H1 (cell line): ENCODE data around the gene NUP43.

Experiments used
- ASH2L ChIP-seq: fragments of 200-600, 300-600 bp; sonication (generic); IDR thresholded peaks from one replicate; pipeline ENCODE4 v1.7.1; 2017; ENCODE audit warnings: low read length
- CTCF ChIP-seq, 3 experiments: IDR thresholded peaks; 1 replicate in 2 of 3; 2 replicates in 1 of 3; pipeline versions ENCODE4 v1.5.1 to v1.6.1; 2011; ENCODE audit warnings: low read length in 3 of 3, mild to moderate bottlenecking in 3 of 3, inconsistent platforms in 2 of 3, low read depth in 1 of 3, moderate library complexity in 1 of 3; ENCODE audit not compliant: insufficient read depth in 1 of 3; ENCODE audit errors: control extremely low read depth in 1 of 3
- MAX ChIP-seq: IDR thresholded peaks from 2 replicates; pipeline ENCODE4 v1.6.1; 2012; ENCODE audit warnings: inconsistent platforms
- RAD21 ChIP-seq, 2 experiments: IDR thresholded peaks in 1 of 2; conservative IDR thresholded peaks in 1 of 2; 2 replicates each; pipeline ENCODE4 v1.6.1; 2011; ENCODE audit warnings: low read depth in 2 of 2, low read length in 2 of 2, improper control_type of control experiment in 1 of 2, inconsistent platforms in 1 of 2, mild to moderate bottlenecking in 1 of 2, moderate library complexity in 1 of 2

- TF ChIP-seq MAX (no peak), ASH2L (no peak), CTCF (IDR thresholded peaks at IDR 0.05; ENCODE audit: control extremely low read depth in 1 of 3, insufficient read depth in 1 of 3, low read depth in 1 of 3, low read length in 3 of 3) (no peak), RAD21 (IDR thresholded peaks at IDR 0.05 in 1 of 2, conservative IDR thresholded peaks at IDR 0.05 in 1 of 2; ENCODE audit: low read depth in 2 of 2, low read length in 2 of 2) (no peak)
Measured at GRCh38 chr6:149719531-149719930, 26.8 kb downstream of the NUP43 start.
